Inferior parietal cortex (tissue), 1 donor: ENCODE results near the gene RPP25L.

Source experiments
- DNase-seq: peaks from one replicate; pipeline ENCODE4 v3.0.0-alpha.2; 2016; ENCODE audit errors: extremely low spot score

Gene RPP25L

DNA sequence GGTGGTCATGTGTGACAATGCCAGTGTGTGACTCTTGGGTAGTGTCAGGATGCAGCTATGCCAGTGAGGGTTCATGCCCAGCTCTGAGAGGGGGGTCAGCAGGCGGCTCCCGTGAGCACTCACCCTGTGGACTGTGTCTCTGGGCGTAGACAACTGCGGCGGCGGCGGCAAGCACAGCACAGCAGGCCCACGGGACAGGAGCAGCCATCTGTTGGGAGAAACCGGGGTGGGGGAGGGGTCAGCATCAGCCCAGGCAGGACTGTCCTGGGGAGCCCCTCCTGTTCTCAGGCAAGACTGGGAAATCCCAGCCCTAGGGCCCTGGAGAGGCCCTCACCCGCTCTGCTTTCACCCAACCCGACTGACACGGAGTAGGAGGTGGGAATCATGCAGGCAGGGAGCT, 43.1 kb downstream of the RPP25L start:
- DNase-seq = no peak

DNA sequence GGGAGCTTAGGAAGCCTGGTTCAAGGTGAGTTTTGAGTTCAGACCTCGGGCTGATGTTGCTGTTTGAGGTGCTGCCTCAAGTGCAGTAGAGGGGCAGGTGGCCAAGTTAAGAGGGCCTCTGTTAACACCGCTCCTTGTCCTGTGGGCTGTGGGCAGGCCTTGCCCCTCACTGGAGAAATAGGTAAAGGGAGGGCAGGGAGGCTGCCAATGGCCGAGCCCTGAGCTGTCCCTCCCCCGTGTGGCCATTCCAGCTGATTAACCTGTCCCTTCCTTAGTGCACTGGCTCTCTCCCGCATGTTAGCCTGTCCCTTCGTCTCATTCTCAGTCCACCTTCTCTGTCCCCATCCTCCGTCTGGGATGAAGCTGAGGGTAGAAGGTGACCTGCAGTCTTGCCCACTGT, 43.8 kb downstream of the RPP25L start:
- DNase-seq = no peak

DNA sequence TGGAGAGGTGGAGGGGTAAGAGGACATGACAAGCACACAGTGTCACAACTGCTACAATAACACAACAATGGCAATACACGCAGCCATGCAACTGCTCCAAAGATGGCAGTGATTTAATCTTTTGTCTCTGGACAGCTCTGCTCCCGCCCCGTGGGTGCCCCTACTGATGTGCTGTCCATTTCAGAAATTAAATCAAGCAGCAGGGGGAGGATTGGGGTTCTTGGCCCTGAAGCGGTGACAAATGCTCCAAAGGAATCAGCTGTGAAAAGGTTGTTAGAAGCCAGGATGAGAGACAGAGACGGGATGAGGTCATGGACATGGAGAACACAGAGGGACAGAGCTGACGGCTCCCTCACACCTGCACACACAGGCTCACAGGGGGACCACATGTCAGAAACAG, 44.9 kb downstream of the RPP25L start:
- DNase-seq = no peak

DNA sequence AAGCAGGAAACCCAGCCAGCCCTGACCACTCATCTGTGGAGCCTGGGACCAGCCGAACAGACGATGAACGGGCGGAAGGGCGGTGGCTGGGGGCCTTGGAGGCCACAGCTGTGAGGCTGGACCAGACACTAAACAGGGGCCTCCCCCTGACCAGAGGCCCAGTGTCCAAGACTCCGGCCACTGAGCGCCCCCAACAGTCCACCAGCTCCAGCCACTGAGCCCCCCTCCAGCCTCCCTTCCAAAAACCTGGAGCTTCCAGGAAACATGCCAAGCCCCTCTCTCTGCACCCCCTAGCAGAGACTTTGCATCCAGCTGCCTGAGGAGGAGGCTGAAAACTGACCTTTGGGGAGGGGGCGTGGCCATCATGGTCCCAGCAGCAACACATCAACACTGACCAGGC, 45.6 kb downstream of the RPP25L start:
- DNase-seq = no peak

DNA sequence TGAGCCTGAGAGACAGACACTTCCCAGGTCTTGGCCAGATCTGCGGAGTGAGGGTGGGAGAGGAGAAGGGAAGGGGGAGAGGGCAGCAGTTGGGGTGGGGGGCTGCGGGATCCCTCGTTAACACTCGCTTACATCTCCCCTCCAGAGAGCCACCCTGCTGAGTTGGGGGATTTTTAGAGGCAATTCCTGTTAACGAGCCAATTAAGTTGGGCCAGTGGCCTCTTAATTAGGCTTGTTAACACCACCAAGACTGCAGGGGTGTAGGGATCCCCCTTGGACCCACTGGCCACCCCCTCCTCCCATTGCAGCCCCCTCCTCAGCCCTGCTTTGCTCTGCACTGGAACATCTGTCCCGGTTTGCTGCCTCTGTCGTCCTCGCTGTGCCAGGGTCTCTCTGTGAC, 46.0 kb downstream of the RPP25L start:
- no peak for DNase-seq

DNA sequence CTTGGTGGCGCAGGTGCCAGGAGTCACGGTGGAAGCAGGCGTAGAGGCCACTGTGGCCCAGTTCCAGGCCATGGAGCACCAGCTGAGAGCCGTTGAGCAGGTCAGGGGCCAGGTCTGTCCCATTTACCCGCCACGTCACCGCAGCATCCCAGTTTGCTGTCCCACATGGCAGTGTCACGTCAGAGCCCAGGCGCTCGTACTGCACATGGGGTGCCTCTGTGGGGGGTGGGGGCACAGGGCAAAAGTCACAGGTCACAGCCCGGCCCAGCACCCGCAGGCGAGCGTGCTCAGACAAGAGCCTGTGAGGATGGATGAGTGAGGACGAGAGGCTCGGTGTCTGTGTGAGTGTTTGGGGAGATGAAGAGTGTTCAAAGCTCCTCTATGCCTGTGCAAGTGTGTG, 47.3 kb downstream of the RPP25L start:
- DNase-seq = no peak

DNA sequence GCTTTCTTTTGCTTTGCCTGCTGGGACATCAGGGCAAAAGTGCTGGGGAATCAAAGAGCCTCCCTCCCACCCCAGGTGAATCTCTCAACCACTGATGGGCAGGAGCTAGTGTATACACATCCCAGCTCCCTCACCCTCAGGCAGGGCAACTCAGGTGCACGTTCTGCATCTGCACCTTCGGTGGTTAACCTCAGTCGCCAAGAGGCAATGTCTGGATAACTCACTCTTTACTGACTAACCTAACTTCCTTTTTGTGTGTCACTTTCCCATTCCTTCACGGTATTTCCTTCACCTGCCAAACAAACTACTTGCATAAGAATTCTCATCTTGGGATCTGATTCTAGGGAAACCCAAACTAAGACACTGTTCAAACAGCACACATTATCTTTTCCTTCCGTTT, 48.6 kb downstream of the RPP25L start:
- no peak for DNase-seq

DNA sequence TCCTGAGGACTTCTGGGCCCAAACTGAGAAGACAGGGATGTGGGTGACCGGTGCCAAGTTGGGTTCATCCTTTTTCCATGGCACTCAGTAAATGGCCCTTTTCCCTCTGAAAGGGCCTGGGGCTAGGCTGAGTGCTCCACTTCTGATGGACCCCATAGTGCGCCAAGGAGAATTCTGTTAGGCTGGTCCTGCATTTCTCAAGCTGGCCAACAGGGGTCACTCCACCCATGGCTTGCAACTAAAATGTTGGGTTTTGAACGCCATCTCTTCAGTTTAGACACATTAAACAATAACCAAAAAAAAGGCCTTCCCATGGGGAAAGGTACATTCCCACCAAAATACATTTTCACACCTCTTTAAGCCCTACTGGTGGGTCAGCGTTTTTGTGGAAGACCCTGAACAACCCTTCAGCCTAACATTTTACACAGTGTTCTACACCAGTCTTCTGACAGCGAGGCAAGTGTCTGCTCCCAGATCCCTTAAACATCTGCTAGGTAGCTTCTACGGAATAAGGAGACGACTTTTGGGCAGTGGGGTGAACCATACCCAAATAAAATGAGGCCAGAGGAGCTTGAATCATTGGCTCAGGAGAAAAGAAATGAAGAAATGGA, 49.7 kb downstream of the RPP25L start:
- DNase-seq = no peak

DNA sequence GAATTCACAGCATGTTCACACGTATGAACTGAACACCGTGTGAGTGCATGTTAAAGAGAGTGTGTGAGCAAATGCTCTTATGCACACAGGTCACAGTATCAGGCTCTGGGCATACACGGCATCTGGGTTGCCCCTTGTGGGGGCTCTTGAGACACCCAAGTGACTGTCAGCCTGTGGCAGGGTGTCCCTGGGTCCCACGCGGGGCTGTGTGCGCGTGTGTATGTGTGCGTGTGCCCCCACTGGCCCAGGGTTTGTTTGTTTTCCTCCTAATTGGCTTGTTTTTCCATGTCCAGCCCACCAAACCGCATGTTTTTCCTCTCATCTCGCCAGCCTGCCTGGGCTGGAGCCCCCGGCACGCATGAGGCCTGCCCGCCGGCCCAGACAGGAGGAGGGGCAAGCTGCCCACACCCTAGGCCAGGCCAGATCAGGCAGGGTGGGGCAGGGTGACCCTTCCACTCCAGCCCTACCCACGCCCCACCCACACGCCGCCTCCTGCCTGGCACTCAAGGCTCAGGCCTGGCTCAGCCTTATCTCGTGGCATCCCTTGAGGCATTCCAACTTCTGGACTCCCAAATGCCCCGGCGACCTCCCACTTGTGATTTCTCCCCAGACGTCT, 51.2 kb downstream of the RPP25L start:
- no peak for DNase-seq
